ENCODE data around the gene FAM168B. TPM values are rescaled to one million over a fixed set of nuclear protein-coding genes. Genes with fewer than 3 reads are reported as not detected.
A peak's percentile ranks its signal among the peaks of the same experiment; 100 is the strongest.

Gene FAM168B, protein sequence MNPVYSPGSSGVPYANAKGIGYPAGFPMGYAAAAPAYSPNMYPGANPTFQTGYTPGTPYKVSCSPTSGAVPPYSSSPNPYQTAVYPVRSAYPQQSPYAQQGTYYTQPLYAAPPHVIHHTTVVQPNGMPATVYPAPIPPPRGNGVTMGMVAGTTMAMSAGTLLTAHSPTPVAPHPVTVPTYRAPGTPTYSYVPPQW
- total RNA-seq: 10 to 100 TPM; 44.4 to 44.5 TPM

DNA sequence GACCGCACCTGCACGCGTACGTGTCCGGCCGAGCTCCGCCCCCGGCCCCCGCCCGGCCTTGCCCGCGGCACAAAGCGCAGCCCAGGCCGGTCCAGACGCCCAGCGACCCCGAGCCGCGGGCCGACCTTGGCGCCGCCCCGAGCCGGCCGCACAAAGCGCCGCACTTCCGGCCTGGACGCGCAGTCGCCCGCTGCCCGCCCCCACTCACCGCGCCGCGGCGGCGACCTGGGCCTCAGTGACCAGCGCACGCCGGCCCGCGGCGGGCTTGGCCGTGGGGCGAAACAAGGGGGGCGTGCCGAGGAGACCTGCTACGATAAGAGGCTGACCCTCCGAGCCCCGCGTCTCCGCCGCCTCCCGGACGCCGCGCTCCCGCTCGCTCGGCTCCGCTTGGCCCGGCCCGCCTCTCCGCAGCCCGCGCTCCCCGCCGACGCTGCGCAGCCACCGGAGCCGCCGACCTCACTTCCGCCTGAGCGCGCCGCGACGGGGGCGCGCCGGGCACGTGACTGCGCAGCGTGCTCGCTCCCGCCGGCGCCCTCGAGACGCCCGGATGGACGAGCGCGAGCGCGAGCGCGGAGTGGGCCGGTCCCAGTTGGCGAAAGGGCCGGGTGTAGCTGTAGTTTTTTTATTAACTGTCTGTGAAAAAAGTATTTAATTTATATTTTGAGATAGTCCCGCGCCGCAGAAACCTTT is at the start of gene FAM168B:
Gene FAM168B, minus strand, starts transcription at position 455 of the 690 bp plus-strand sequence. CDS start 10,814 bp downstream, outside the sequence.
- Mint-ChIP-seq H3K4me3 (peak within 1 kb of the TSS; percentile 87), H3K9me3 (no peaks in the 10 kb centered on the region)

DNA sequence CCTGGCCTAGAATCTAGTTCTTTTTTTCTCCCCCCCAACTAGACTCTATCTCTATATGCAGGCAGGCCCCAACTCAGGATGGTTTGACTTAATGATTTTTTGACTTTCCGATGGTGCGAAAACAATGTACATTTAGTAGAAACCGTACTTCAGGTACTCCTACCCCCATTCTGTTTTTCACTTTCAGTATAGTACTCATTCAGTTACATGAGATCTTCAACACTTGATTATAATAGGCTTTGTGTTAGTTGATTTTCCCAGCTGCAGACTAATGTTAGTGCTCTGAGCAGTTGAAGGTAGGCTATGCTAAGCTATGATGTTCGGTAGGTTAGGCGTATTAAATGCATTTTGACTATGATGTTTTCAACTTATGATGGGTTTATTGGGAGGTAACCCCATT is 49.6 kb upstream of the FAM168B start:
- no peaks in the 10 kb centered on the region for H3K9me3 Mint-ChIP-seq
- CTCF ChIA-PET: no interaction called here
- no peaks in the 10 kb centered on the region for H3K27me3 Mint-ChIP-seq
- peaks cover 5% of the 10 kb centered on the region for H3K4me1 Mint-ChIP-seq
- H3K4me3 Mint-ChIP-seq: no peak overlapping the region
- POLR2A ChIA-PET: no interaction called here
- H3K27ac Mint-ChIP-seq: no peak overlapping the region
- H3K36me3 Mint-ChIP-seq (ENCODE audit: low read depth): peaks cover 51% of the 10 kb centered on the region
- no peak for DNase-seq

More for the DNA sequence above, at the start of gene FAM168B:
- peaks cover 2% of the 10 kb centered on the region for H3K27me3 Mint-ChIP-seq
- H3K36me3 Mint-ChIP-seq (ENCODE audit: low read depth): peaks cover 13% of the 10 kb centered on the region
- H3K4me1 Mint-ChIP-seq: peaks cover 26% of the 10 kb centered on the region
- CTCF ChIA-PET: interaction anchor here (0.6 to 2.4 kb wide), 5 partner anchors 10 to 400 kb away, joined by 3 to 24 read pairs (median 4); partner anchors contain the start of gene PLEKHB2
- DNase-seq: peak; percentile 91
- POLR2A ChIA-PET: interaction anchor here (0.6 to 5.3 kb wide), 13 partner anchors 11 to 751 kb away, joined by 3 to 115 read pairs (median 3); partner anchors contain the start of genes IMP4, MZT2A and PLEKHB2
- peak within 1 kb of the TSS; percentile 91 for H3K27ac Mint-ChIP-seq

- ChIA-PET POLR2A (no interaction called here), CTCF (no interaction called here)
- H3K36me3 Mint-ChIP-seq (ENCODE audit: low read depth): peaks cover 53% of the 10 kb centered on the region
- no peak for DNase-seq
- H3K9me3 Mint-ChIP-seq: no peaks in the 10 kb centered on the region
- H3K4me1 Mint-ChIP-seq: peaks cover 5% of the 10 kb centered on the region
- no peak overlapping the region for H3K27ac Mint-ChIP-seq
- no peaks in the 10 kb centered on the region for H3K27me3 Mint-ChIP-seq
- no peak overlapping the region for H3K4me3 Mint-ChIP-seq
These were observed 47.3 kb upstream of the FAM168B start for GRCh38 chr2:131140581-131140980.

DNA sequence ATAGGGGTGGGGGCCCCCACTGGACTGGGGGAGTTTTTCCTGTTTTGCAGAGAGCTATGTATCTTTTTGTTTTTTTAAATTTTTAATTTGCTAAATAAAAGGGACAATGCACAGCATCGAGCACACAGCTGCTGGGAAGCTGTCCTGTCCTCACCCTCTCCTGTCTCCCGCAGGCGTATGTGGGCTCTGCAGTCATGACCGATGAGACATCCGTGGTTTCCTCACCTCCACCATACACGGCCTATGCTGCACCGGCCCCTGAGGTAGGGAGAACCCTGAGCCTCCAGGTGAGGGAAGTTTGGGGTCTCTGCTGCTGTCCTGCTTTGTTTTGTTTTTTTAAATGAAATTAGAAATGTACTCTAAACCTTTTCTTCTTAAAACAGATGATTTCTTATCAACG is 39.5 kb upstream of the FAM168B start:
- Mint-ChIP-seq H3K4me3 (no peak overlapping the region), H3K27ac (no peak overlapping the region), H3K27me3 (no peaks in the 10 kb centered on the region), H3K4me1 (no peaks in the 10 kb centered on the region), H3K36me3 (ENCODE audit: low read depth) (peaks cover 56% of the 10 kb centered on the region), H3K9me3 (no peaks in the 10 kb centered on the region)
- CTCF ChIA-PET: interaction anchor here (0.6 to 1.0 kb wide), 3 partner anchors 21 to 540 kb away, joined by 3 to 4 read pairs (median 3); no protein-coding TSS in a partner anchor
- no peak for DNase-seq
- POLR2A ChIA-PET: interaction anchor here (1.2 kb wide), 1 partner anchor 39 kb away, joined by 3 read pairs; the partner anchor contains the start of gene FAM168B

DNA sequence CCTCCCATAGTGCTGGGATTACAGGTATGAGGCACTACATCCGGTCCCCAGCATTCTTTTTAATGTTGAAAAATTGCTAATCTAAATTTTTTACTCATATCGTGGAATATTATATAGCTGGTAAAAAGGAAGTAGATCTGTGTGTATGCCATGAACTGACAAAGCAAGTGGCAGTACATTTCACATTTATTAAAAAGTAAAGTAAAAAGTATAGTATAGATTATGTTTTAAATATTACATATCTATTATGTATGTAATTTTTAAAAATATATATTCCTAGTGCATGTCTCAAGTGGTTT is 37.0 kb upstream of the FAM168B start:
- peaks cover 64% of the 10 kb centered on the region for H3K36me3 Mint-ChIP-seq (ENCODE audit: low read depth)
- H3K27ac Mint-ChIP-seq: no peak overlapping the region
- no peak overlapping the region for H3K4me3 Mint-ChIP-seq
- no peaks in the 10 kb centered on the region for H3K27me3 Mint-ChIP-seq
- no peaks in the 10 kb centered on the region for H3K4me1 Mint-ChIP-seq
- POLR2A ChIA-PET: no interaction called here
- H3K9me3 Mint-ChIP-seq: no peaks in the 10 kb centered on the region
- CTCF ChIA-PET: no interaction called here
- no peak for DNase-seq

- CTCF ChIA-PET: no interaction called here
- no peak for DNase-seq
- no peaks in the 10 kb centered on the region for H3K4me1 Mint-ChIP-seq
- no peaks in the 10 kb centered on the region for H3K27me3 Mint-ChIP-seq
- POLR2A ChIA-PET: no interaction called here
- no peaks in the 10 kb centered on the region for H3K9me3 Mint-ChIP-seq
- peaks cover 69% of the 10 kb centered on the region for H3K36me3 Mint-ChIP-seq (ENCODE audit: low read depth)
- no peak overlapping the region for H3K4me3 Mint-ChIP-seq
- no peak overlapping the region for H3K27ac Mint-ChIP-seq
These were observed 34.7 kb upstream of the FAM168B start for GRCh38 chr2:131127981-131128380.

- H3K9me3 Mint-ChIP-seq: no peaks in the 10 kb centered on the region
- DNase-seq: no peak
- ChIA-PET CTCF (interaction anchor here (1.0 kb wide), 1 partner anchor 366 kb away, joined by 3 read pairs; no protein-coding TSS in a partner anchor), POLR2A (no interaction called here)
- no peaks in the 10 kb centered on the region for H3K4me1 Mint-ChIP-seq
- H3K4me3 Mint-ChIP-seq: no peak overlapping the region
- H3K27ac Mint-ChIP-seq: no peak overlapping the region
- peaks cover 72% of the 10 kb centered on the region for H3K36me3 Mint-ChIP-seq (ENCODE audit: low read depth)
- no peaks in the 10 kb centered on the region for H3K27me3 Mint-ChIP-seq
These were observed 33.8 kb upstream of the FAM168B start for GRCh38 chr2:131127076-131127475.

- Mint-ChIP-seq H3K27ac (no peak overlapping the region), H3K9me3 (no peaks in the 10 kb centered on the region), H3K4me1 (no peaks in the 10 kb centered on the region), H3K4me3 (no peak overlapping the region), H3K27me3 (no peaks in the 10 kb centered on the region), H3K36me3 (ENCODE audit: low read depth) (peaks cover 74% of the 10 kb centered on the region)
- ChIA-PET POLR2A (no interaction called here), CTCF (interaction anchor here (1.0 kb wide), 1 partner anchor 366 kb away, joined by 3 read pairs; no protein-coding TSS in a partner anchor)
- no peak for DNase-seq
These were observed 33.2 kb upstream of the FAM168B start for GRCh38 chr2:131126436-131126835.

DNA sequence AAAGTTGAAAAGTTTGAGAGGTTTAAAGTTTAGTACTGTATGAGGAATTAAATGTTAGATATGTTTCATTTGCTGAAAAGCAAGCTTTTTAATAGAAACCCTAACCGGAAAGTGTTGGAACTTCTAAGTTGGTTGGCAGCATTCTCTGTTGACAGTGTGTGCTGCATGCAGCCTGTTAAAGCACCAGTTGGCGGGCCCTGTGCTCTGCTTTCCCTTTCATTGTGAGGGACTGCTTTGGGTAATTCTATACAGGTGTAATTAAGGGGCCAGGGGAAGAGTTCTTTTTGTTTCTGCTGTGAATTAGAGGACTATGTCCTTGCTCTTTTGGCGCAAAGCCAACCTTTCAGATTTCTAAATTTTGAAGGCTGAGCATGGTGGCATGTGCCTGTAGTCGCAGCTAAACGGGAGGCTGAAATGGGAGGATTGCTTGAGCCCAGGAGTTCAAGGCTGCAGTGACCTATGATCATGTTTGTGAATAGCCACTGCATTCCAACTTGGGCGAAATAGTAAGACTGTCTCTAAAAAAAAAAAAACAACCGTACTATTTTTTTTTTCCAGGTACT is 32.0 kb upstream of the FAM168B start:
- Mint-ChIP-seq H3K4me3 (no peak overlapping the region), H3K27me3 (no peaks in the 10 kb centered on the region), H3K4me1 (peaks cover 5% of the 10 kb centered on the region), H3K27ac (no peak overlapping the region), H3K9me3 (no peaks in the 10 kb centered on the region), H3K36me3 (ENCODE audit: low read depth) (peaks cover 72% of the 10 kb centered on the region)
- ChIA-PET POLR2A (no interaction called here), CTCF (no interaction called here)
- DNase-seq: no peak

GRCh38 chr2:131123192-131123591 is 29.9 kb upstream of the FAM168B start:
- Mint-ChIP-seq H3K4me3 (no peak overlapping the region), H3K9me3 (no peaks in the 10 kb centered on the region), H3K27ac (no peak overlapping the region), H3K36me3 (ENCODE audit: low read depth) (peaks cover 57% of the 10 kb centered on the region), H3K4me1 (peaks cover 5% of the 10 kb centered on the region), H3K27me3 (no peaks in the 10 kb centered on the region)
- ChIA-PET CTCF (no interaction called here), POLR2A (no interaction called here)
- no peak for DNase-seq

DNA sequence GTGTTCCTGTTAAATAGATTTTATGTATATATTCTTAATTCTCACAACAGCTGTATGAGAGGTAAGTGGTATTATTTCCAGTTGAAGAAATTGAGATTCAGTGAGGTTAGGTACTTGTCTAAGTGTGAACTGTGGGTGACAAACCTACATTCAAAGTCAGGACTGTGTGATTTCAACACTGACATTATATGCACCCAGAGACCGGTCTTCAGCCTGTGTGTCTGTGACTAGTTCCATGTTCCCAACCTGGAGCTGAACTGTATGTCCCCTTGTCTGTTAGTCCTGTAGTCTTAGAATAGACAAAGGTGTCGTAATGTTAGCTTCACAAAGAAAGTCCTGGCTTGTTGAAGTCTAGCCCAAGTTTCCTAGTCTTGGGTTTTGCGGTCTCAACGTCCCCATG is 29.2 kb upstream of the FAM168B start:
- POLR2A ChIA-PET: no interaction called here
- no peak overlapping the region for H3K4me3 Mint-ChIP-seq
- H3K36me3 Mint-ChIP-seq (ENCODE audit: low read depth): peaks cover 56% of the 10 kb centered on the region
- no peaks in the 10 kb centered on the region for H3K9me3 Mint-ChIP-seq
- CTCF ChIA-PET: no interaction called here
- no peaks in the 10 kb centered on the region for H3K27me3 Mint-ChIP-seq
- DNase-seq: no peak
- H3K27ac Mint-ChIP-seq: no peak overlapping the region
- peaks cover 5% of the 10 kb centered on the region for H3K4me1 Mint-ChIP-seq

GRCh38 chr2:131121464-131121863 is 28.2 kb upstream of the FAM168B start:
- ChIA-PET CTCF (no interaction called here), POLR2A (no interaction called here)
- Mint-ChIP-seq H3K36me3 (ENCODE audit: low read depth) (peaks cover 53% of the 10 kb centered on the region), H3K27me3 (no peaks in the 10 kb centered on the region), H3K9me3 (no peaks in the 10 kb centered on the region), H3K27ac (no peak overlapping the region), H3K4me3 (no peak overlapping the region), H3K4me1 (peaks cover 5% of the 10 kb centered on the region)
- no peak for DNase-seq

DNA sequence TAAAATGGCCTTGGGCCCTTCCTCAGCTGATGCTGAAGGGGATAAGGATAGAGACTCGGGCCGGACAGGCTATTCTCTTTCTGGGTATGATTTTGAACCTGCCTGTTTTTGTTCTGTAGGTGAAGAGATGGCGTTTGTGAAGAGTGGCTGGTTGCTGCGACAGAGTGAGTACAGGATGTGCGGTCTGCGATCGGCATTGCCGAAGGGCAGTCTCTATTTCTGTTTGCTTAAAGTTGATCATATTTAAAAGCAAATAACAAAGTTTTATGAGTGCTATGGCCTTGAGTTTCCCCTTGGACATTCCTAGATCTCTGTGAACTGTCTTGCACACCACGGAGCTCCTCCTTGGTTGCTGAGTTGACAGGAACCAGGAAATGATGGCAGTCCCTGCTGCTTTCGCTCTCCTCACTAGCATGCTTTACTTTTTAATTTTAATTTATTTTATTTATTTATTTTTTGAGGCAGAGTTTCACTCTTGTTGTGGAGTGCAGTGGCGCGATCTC is 27.6 kb upstream of the FAM168B start:
- H3K9me3 Mint-ChIP-seq: no peaks in the 10 kb centered on the region
- DNase-seq: no peak
- no peaks in the 10 kb centered on the region for H3K27me3 Mint-ChIP-seq
- H3K36me3 Mint-ChIP-seq (ENCODE audit: low read depth): peaks cover 55% of the 10 kb centered on the region
- ChIA-PET POLR2A (no interaction called here), CTCF (no interaction called here)
- peaks cover 8% of the 10 kb centered on the region for H3K4me1 Mint-ChIP-seq
- no peak overlapping the region for H3K4me3 Mint-ChIP-seq
- no peak overlapping the region for H3K27ac Mint-ChIP-seq
